ENCODE data around the gene CLN5. TPM values are rescaled to one million over a fixed set of nuclear protein-coding genes. Genes with fewer than 3 reads are reported as not detected.

CLN5 gene
- total RNA-seq, result 24.0 and 27.0 TPM in 2 replicates

DNA sequence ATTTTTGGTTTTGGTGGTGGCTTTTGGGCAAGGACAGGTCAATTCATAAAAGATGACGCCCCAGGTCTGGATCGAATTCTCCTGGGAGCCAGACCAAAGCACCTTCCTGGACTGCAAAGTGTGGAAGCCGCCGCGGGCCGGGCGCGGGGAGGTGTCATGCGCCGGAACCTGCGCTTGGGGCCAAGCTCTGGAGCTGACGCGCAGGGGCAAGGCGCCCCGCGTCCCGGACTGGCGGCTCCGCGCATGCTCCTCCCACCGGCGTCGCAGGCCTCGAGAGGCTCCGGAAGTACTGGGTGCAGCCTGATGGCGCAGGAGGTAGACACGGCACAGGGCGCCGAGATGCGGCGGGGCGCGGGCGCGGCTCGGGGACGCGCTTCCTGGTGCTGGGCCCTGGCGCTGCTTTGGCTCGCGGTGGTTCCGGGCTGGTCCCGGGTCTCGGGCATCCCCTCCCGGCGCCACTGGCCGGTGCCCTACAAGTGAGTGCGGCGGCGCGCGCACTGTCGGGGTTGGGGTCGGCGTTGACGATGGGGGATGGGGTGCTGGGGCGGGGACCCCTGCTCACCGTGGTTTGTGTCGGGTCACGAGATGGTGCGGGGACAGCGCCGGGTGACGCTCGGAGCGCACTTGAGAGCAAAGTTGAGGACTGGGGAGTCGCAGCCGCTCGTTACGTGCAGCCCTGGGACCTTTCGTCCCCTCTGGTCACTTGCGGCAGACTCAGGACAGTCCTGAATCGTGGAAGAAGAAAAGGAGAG, at the start of gene CLN5:
Gene CLN5, plus strand, starts transcription at position 286 of the 752 bp plus-strand sequence. Its CDS starts 18 bp downstream, at position 304.

GRCh38 chr13:76948149-76948548, 43.7 kb upstream of the CLN5 start, which contains the start of gene ACOD1:
Gene ACOD1, plus strand, starts transcription at chr13:76948511. Its CDS starts 48 bp downstream, at chr13:76948559.

GRCh38 chr13:77026861-77027621, 35.2 kb downstream of the CLN5 start, which contains the start of gene FBXL3:
Gene FBXL3, minus strand, starts transcription at chr13:77027159. Its CDS starts 5,299 bp downstream, at chr13:77021860.

Other genes starting within 250 kb of the CLN5 start
- 30.7 and 35.6 TPM in 2 replicates for gene KCTD12, start 105.7 kb upstream of the CLN5 start, total RNA-seq
- not detected in 2 replicates for gene ACOD1, start 43.6 kb upstream of the CLN5 start, total RNA-seq
- 26.5 and 29.1 TPM in 2 replicates for gene FBXL3, start 35.1 kb downstream of the CLN5 start, total RNA-seq

Measured in hair follicular keratinocyte (primary cell).